Lower leg skin (tissue), 4 donors: ENCODE measurements around the gene DRD2. TPM values are rescaled to one million over a fixed set of nuclear protein-coding genes. Genes with fewer than 3 reads are reported as not detected.

ENCODE experiments used
- DNase-seq, 2 donors: peaks; one replicate each; pipeline ENCODE4 v3.0.0-alpha.2; 2019; ENCODE audit warnings: low spot score in 2 of 2
- H3K4me3 ChIP-seq: fragments of 200-600 bp; sonication (generic); 2 replicates; pipeline ENCODE4 v1.5.1; 2017; ENCODE audit warnings: mild to moderate bottlenecking, low read depth; ENCODE audit not compliant: poor library complexity, severe bottlenecking
- POLR2A ChIP-seq, 2 donors: fragments of 450-650 bp; IDR thresholded peaks; one replicate each; pipeline ENCODE4 v1.6.1; 2016 to 2017; ENCODE audit warnings: antibody characterized with exemption in 2 of 2, mild to moderate bottlenecking in 1 of 2, moderate library complexity in 1 of 2
- WGBS, 2 donors: methylation state at CpG; one replicate each; pipeline ENCODE4 v1.1.5; 2018; 5-methylcytosine and 5-hydroxymethylcytosine counted together
- intact Hi-C: fragments of 100-400 bp; cut with DNase I; formaldehyde crosslinking; loops from one replicate; pipeline ENCODE4 v1.15.0; 2023; ENCODE audit warnings: low total_unique reads
- microRNA-seq, 2 donors: library from miRNA; unstranded; fragments of <30 nt; microRNA quantifications; one replicate each; pipeline ENCODE4, GENCODE V29; 2016; ENCODE audit warnings: borderline replicate concordance in 2 of 2, borderline number of aligned reads in 1 of 2
- total RNA-seq, 4 donors: library from RNA; depleted of rRNA; stranded (reverse); fragments of >200 nt; gene quantifications; one replicate each; pipeline ENCODE4 v1.1.0, GENCODE V29; 2016
- TF ChIP-seq, protein P1 (sequence below), 3 donors: fragments of 450-650 bp; IDR thresholded peaks; one replicate each; pipeline ENCODE4 v1.5.1; 2016; ENCODE audit warnings: antibody characterized with exemption in 3 of 3, mild to moderate bottlenecking in 3 of 3, moderate library complexity in 2 of 3

The DRD2 gene
- total RNA-seq, 4 donors from 2014 or later, result 0.11 to 0.81 (median 0.22) TPM; not detected in 1

- intact Hi-C loops, result no loop called here
- peak in 1 of 2 donors; percentile 71 for DNase-seq
- TF ChIP-seq POLR2A (IDR thresholded peaks at IDR 0.05), result no peak
- TF ChIP-seq, protein P1, sequence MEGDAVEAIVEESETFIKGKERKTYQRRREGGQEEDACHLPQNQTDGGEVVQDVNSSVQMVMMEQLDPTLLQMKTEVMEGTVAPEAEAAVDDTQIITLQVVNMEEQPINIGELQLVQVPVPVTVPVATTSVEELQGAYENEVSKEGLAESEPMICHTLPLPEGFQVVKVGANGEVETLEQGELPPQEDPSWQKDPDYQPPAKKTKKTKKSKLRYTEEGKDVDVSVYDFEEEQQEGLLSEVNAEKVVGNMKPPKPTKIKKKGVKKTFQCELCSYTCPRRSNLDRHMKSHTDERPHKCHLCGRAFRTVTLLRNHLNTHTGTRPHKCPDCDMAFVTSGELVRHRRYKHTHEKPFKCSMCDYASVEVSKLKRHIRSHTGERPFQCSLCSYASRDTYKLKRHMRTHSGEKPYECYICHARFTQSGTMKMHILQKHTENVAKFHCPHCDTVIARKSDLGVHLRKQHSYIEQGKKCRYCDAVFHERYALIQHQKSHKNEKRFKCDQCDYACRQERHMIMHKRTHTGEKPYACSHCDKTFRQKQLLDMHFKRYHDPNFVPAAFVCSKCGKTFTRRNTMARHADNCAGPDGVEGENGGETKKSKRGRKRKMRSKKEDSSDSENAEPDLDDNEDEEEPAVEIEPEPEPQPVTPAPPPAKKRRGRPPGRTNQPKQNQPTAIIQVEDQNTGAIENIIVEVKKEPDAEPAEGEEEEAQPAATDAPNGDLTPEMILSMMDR (IDR thresholded peaks at IDR 0.05), result no peak
- WGBS, 2 donors, result 76 to 79% methylated on average over 7 of the region's 7 CpGs
- no peak overlapping the region for H3K4me3 ChIP-seq
Measured at GRCh38 chr11:113363996-113364641, 111.1 kb downstream of the DRD2 start.

- TF ChIP-seq POLR2A (IDR thresholded peaks at IDR 0.05), result no peak
- TF ChIP-seq, protein P1 (IDR thresholded peaks at IDR 0.05), result no peak
- 57 to 74% methylated on average over 5 of the region's 5 CpGs for WGBS, 2 donors
- H3K4me3 ChIP-seq, result no peak overlapping the region
- intact Hi-C loops, result no loop called here
- peak in 1 of 2 donors; percentile 62 for DNase-seq
Measured at GRCh38 chr11:113363406-113363805, 111.8 kb downstream of the DRD2 start.

Small RNA genes lying within 50 kb of the gene (microRNA-seq; reads per million reads assigned to microRNA genes)
- gene MIR4301, result 0 reads per million in 2 donors

Other genes starting within 250 kb of the DRD2 start
- gene TTC12, start 160.8 kb downstream of the DRD2 start, total RNA-seq, result 10 to 100 TPM; 14.5 to 48.2 (median 21.9) TPM
- gene ANKK1, start 87.6 kb downstream of the DRD2 start, total RNA-seq, result 1 to 10 TPM; 1.3 to 8.4 (median 3.5) TPM
- gene TMPRSS5, start 230.9 kb upstream of the DRD2 start, total RNA-seq, result 1 to 10 TPM; 1.1 to 4.2 (median 3.0) TPM